KOPT-K1 (cell line): ENCODE results near the gene MYOT.

Experiments
- H3K27ac ChIP-seq: fragments of 200-600 bp; sonication (generic); 2 replicates; pipeline ENCODE4 v1.5.1; 2016; ENCODE audit warnings: antibody characterized with exemption, mild to moderate bottlenecking, low read depth, low read length; ENCODE audit not compliant: poor library complexity, severe bottlenecking
- H3K36me3 ChIP-seq: fragments of 200-600 bp; sonication (generic); 2 replicates; pipeline ENCODE4 v1.5.1; 2017; ENCODE audit warnings: antibody characterized with exemption, mild to moderate bottlenecking, low read length, moderate library complexity; ENCODE audit not compliant: insufficient read depth
- H3K9me3 ChIP-seq: fragments of 200-600 bp; sonication (generic); 2 replicates; pipeline ENCODE4 v1.5.1; 2017; ENCODE audit warnings: antibody characterized with exemption, low read length, mild to moderate bottlenecking; ENCODE audit not compliant: insufficient read depth, poor library complexity, severe bottlenecking

MYOT gene

DNA sequence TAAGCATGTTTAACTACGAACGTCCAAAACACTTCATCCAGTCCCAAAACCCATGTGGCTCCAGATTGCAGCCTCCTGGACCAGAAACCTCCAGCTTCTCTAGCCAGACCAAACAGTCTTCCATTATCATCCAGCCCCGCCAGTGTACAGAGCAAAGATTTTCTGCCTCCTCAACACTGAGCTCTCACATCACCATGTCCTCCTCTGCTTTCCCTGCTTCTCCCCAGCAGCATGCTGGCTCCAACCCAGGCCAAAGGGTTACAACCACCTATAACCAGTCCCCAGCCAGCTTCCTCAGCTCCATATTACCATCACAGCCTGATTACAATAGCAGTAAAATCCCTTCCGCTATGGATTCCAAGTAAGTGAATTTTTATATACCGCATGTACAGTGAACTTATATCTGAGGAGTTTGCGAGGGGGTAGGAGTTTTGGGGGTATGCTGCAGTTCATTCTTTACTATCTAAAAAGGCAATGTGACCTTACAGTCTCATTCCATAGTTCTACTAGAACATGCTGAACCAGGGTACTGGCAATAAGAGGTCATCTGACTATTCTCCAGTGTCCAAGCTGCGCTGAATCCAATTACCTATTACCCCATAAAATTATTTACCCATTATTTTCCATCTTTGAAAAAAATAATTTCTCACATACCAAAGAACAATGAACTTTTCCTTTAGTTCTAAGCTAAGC, 3.1 kb downstream of the MYOT start:
- H3K36me3 ChIP-seq: no peaks in the 10 kb centered on the region
- H3K27ac ChIP-seq: no peak overlapping the region
- no peaks in the 10 kb centered on the region for H3K9me3 ChIP-seq

DNA sequence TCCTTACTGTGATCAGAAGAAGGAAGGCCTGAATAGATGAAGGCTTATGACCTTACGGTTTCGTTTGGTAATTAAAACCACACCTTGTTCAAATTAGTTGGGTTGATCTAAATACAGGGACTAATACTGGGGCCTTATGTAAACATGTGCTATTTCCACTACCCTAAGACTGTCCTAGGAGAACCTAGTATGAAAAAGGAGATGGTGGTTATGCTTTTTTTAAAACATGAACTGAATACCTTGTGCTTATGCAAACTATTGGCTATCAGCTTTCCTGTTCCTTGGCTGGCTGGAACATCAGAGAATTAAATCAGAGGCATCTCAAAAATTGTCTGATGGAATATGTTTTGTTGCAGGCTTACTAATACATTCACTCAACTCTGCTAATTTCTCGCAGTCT, 3.9 kb downstream of the MYOT start:
- Histone ChIP-seq H3K27ac (no peak overlapping the region), H3K9me3 (no peaks in the 10 kb centered on the region), H3K36me3 (no peaks in the 10 kb centered on the region)

DNA sequence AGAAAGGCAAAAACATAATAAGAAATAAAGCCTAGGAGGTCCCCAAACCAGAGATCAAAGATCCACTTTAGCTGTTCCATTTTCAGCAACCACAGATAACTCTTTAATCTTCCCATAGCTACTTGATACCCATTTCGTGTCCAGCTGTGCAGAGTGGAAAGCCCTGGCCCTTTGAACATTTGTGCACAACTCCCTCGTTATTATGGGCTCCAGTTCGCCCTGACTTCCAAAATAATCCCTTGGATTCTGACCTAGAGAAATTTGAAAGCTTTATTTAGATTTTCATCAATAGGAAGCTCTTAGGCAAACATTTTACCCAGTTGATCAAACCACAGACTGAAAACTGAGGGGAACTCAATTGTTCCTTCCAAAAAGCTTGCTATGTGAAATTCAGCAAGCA, 4.8 kb downstream of the MYOT start:
- Histone ChIP-seq H3K27ac (no peak overlapping the region), H3K9me3 (no peaks in the 10 kb centered on the region), H3K36me3 (no peaks in the 10 kb centered on the region)

DNA sequence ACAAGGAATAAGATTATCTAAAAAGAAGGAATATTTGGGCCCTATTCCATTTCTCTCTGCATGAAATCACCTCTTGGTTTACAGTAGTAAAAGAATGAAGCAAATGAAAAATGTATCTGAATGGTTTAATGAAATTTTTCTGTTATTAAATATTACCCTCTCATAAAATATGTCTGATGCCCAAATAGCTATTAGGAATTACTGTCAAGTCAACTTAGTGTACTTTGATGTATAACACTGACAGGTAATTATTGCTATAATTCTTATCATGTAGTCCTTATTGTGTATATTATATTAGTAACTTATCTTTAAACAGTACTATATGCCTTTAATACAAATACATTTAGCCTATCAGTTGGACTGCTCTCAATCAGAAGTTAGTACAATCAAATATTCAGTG, 8.4 kb downstream of the MYOT start:
- H3K27ac ChIP-seq: no peak overlapping the region
- H3K9me3 ChIP-seq: no peaks in the 10 kb centered on the region

DNA sequence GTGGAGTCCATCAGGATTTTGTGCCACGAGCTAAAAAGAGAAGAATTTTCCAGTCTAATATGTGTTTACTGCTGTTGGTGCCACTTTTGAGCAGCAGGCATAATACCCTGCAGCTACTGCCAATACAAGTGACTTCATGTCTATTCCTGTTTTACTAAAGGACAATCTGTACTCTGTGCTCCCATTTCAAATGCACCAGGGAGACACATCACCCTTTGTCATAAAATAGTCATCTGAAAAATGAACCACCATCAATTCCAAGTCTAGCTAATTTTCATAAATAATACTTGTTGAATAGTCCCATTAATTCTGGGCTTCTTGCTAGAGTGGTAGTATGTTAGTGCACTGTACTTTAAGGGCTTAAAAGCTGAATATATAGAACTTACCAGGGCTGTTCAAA, 12.7 kb downstream of the MYOT start:
- H3K27ac ChIP-seq: no peak overlapping the region
- H3K36me3 ChIP-seq: peaks cover 14% of the 10 kb centered on the region; the same call in 1 of the 2 replicates
- no peaks in the 10 kb centered on the region for H3K9me3 ChIP-seq

More for the DNA sequence above, 8.4 kb downstream of the MYOT start:
- no peaks in the 10 kb centered on the region for H3K36me3 ChIP-seq

DNA sequence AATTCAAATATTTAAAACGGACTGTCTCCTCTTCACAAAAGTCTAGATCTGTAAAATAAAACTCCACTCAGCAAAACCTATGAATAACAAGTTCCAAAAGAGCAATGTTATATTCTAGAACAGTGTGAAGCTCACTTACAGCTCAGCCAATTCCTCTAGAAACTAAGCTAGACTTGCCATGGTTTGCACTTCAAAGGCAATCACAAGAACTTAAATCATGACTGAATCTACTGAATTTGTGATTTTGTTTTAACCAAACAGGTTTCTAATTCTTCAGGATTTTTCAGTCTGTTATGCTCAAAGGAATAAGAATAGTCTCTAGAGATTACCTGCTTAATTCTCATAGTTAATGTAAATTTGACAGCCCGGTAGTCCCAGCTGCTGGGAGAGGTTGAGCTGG, 20.2 kb downstream of the MYOT start:
- Histone ChIP-seq H3K27ac (peak overlapping the region; percentile 86), H3K9me3 (no peaks in the 10 kb centered on the region), H3K36me3 (peaks cover 6% of the 10 kb centered on the region; the same call in 1 of the 2 replicates)

DNA sequence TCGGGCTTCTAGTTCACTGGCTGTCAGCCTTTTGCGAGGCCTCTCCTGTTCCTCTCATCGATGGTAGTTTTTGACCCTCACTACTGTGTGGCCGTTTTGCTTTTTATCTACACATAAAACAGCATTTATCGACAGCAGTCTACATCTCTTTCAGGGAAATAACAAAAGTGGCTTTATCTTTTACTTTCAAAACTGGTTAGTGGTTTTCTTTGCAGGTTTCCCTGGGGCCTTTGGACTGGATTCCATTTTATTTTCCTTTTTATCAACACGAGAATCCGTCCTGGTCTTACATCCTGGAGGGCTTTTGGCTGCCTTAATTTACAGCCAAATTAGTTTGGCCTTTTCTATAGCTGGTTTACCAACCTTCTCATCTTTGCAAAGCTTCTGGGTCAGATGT, 20.8 kb downstream of the MYOT start:
- Histone ChIP-seq H3K36me3 (0 out of 2 replicates have a peak, but pooled peaks cover under 1% of the 10 kb centered on the region), H3K9me3 (no peaks in the 10 kb centered on the region), H3K27ac (peak overlapping the region; percentile 86)

DNA sequence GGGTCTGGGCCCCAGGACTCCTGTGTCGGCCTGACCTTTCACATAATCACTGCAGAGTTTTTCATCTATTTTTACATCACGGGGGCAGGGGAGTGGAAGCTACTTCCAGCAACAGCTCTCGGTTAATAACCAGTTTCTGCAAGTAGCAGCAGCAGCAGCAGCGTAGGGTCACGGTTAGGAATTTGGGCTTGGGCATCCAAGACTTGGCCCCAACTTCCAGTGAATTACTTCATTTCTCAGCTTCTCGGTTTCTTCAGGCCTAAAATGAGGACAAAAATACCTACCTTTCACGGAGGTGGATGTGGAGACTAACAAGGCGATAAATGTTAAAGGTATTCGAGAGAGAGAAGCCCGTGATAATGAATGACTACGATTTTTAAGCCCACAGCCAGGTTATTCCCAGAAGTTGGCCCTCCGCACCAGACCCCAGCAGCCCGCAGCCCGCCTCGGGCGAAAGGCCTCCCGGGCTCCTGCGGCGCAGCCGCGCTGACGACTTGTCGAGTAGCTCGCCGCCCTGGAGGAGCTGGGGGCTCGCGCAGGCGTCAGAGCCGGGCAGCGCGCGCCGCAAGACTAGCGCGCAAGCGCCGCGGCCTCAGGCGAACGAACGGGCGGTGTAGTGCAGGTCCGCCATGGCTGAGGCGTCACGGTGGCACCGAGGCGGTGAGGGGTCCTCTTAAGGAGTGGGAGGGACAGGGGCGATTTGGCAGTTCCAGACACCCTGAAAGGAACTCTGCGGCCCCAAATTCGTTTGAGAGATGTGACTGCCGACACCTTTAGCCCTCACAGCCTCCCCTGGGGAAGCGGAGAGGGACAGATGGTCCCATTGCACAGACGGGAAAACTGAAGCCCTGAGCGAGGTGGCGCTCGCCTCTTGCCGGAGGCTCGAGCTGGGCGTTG, 21.5 kb downstream of the MYOT start, which contains the start of gene PKD2L2:
Gene PKD2L2 (plus strand): TSS at position 595 of the 897 bp plus-strand sequence. CDS start 35 bp downstream, at position 630.
- no peaks in the 10 kb centered on the region for H3K36me3 ChIP-seq
- peak within 1 kb of the TSS; percentile 86 for H3K27ac ChIP-seq
- no peaks in the 10 kb centered on the region for H3K9me3 ChIP-seq

DNA sequence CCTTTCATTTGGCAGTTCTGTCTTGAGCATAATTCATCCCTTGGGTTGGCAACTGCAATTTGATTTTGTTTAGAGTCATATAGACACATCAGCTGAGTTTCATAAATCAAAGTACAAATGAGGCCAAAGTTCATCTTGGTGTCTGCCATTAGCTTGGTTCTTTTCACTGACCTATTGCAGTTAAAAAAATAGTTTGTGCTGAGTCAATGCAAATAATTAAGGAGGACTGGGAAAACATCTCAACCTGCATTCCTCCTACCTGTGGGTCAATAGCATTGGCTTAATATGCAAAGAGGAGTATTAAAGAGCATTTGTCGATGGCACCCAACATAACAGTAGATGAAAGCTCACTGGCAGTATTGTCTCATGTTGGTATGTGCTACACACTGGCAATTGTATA, 23.2 kb downstream of the MYOT start:
- Histone ChIP-seq H3K9me3 (no peaks in the 10 kb centered on the region), H3K27ac (no peak overlapping the region), H3K36me3 (no peaks in the 10 kb centered on the region)

DNA sequence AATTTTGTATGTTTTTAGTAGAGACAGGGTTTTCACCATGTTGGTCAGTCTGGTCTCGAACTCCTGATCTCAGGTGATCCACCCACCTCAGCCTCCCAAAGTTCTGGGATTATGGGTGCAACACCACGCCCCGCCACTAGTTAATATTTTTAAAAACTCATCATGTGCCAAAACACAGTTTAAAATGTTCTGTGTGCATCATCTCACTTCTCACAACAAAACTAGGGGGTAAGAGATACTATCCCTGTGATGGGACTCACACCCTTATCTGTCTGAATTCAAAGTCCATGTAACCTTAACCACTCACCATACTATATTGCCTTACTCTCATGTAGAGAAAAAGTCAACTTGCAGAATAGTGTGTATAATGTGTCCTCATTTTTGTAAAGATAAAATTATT, 24.2 kb downstream of the MYOT start:
- no peaks in the 10 kb centered on the region for H3K36me3 ChIP-seq

DNA sequence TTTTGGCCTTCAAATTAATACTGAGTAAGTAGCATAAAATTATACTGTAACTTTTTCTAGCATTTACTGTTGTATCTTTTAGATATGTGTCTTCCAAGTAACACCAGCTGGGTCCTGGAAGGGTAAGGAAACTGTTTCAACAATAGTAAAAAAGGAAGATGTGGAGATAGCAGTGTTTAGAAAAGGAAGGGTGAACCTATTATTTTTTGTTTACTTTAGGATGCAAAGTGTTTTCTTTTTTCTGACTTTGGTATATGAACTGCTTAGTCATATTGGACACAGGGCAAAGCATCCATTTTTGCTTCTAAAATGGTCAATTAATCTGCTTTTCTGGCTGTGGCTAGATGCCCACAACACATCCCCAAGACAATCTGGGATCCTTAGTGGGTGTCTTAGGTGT, 26.9 kb downstream of the MYOT start:
- Histone ChIP-seq H3K36me3 (no peaks in the 10 kb centered on the region), H3K9me3 (no peaks in the 10 kb centered on the region)

More for the DNA sequence above, 24.2 kb downstream of the MYOT start:
- no peak overlapping the region for H3K27ac ChIP-seq
- no peaks in the 10 kb centered on the region for H3K9me3 ChIP-seq

DNA sequence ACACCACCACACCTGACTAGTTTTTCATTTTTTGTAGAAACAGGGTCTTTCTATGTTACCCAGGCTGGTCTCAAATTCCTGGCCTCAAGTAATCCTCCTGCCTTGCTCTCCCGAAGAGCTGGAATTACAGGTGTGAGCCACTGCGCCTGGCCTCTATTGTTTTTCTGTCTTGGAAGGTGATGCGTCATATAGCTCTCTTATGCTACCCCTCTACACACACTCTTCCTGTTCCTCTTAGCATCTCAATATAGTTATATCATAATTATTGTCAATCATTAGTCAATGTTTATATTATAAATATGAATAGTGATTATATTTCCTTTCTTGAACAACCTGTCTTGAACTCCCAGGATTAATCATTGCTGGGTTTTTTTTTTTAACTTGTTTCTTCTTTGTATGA, 28.9 kb downstream of the MYOT start:
- no peaks in the 10 kb centered on the region for H3K36me3 ChIP-seq
- H3K9me3 ChIP-seq: no peaks in the 10 kb centered on the region
- no peak overlapping the region for H3K27ac ChIP-seq

More for the DNA sequence above, 26.9 kb downstream of the MYOT start:
- H3K27ac ChIP-seq: no peak overlapping the region

DNA sequence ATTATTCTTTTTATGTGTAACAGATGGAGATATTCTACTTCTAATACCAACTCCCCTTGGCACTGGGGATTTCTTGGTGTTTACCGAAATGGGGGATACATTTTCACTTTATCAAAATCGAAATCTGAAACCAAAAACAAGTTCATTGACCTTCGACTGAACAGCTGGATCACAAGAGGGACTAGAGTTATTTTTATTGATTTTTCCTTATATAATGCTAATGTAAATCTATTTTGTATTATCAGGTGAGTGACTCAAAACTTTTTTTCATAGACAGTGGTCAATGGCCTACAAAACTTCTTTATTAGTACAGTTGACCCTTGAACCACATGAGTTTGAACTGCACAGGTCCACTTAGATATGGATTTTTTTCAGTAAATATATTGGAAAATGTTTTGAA, 31.8 kb downstream of the MYOT start:
- H3K36me3 ChIP-seq: no peaks in the 10 kb centered on the region
- H3K9me3 ChIP-seq: no peaks in the 10 kb centered on the region
- no peak overlapping the region for H3K27ac ChIP-seq

DNA sequence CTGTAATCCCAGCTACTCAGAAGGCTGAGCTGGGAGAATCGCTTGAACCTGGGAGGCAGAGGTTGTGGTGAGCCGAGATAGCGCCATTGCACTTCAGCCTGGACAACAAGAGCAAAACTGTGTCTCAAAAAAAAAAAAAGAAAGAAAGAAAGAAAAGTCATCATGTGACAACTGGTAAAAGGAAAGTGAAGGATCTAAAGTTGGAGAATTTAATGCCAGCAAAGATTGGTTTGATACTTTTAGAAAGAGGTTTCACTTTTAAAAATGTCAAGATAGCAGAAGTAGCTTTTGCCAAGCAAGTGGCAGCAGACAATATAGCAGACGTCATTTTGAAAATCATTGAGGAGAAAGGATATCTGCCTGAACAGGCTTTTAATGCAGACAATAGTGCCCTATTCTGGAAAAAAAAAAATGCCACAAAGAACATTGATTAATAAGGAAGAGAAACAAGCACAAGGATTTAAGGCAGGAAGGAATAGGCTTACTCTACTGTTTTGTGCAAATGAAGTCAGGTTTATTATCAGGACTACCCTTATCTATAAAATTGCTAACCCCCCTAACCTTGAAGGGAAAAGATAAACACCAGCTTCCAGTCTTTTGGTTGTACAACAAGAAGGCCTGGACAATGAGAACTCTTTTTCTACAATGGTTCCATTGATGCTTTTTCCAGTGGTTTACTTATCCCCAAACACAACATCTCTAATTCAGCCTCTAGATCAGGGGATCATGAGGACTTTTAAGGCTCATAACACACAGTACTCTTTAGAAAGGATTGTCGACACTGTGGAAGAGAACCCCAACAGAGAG, 33.6 kb downstream of the MYOT start:
- Histone ChIP-seq H3K9me3 (no peaks in the 10 kb centered on the region), H3K36me3 (no peaks in the 10 kb centered on the region), H3K27ac (no peak overlapping the region)
